MM.1S (cell line): Measurements from ENCODE around the gene GRIN3B.

Source experiments
- EZH2 ChIP-seq: fragments of 300-600 bp; sonication (generic); optimal IDR thresholded peaks from 2 replicates; pipeline ENCODE3; 2017; ENCODE audit warnings: low read depth, mild to moderate bottlenecking, antibody characterized with exemption, low read length, mixed read lengths
- EZH2phosphoT487 ChIP-seq: fragments of 300-600 bp; sonication (generic); IDR thresholded peaks from 2 replicates; pipeline ENCODE4 v1.6.1; 2018; ENCODE audit warnings: antibody characterized with exemption, low read length
- TF ChIP-seq, protein P1 (sequence below): fragments of 300-600 bp; sonication (generic); IDR thresholded peaks from 2 replicates; pipeline ENCODE4 v1.5.1; 2016; ENCODE audit warnings: antibody characterized with exemption, low read length, mixed read lengths

DNA sequence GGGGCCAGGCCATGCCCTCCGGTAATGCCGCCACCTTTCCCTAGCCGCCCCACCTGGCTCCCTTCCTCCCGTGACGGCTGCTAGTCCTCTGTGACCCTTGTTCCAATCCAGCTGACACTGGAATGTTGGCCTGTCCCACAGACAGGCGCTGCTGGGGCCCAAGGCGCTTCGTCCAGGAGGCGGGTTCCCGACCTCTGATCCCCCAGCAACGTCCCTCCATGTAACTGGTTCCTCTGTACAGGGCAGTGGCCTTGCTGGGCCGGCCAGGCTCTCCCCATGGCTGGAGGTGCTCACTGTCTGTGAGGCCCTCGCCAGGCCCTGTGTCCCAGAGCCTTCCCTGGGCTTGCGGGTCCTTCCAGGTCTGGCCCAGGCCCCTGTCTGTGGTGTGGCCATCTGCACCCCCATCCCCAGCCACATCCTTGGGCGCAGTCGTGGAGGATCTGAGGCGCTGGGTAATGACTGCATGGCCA lies 6.8 kb upstream of the GRIN3B start:
- TF ChIP-seq, protein P1, sequence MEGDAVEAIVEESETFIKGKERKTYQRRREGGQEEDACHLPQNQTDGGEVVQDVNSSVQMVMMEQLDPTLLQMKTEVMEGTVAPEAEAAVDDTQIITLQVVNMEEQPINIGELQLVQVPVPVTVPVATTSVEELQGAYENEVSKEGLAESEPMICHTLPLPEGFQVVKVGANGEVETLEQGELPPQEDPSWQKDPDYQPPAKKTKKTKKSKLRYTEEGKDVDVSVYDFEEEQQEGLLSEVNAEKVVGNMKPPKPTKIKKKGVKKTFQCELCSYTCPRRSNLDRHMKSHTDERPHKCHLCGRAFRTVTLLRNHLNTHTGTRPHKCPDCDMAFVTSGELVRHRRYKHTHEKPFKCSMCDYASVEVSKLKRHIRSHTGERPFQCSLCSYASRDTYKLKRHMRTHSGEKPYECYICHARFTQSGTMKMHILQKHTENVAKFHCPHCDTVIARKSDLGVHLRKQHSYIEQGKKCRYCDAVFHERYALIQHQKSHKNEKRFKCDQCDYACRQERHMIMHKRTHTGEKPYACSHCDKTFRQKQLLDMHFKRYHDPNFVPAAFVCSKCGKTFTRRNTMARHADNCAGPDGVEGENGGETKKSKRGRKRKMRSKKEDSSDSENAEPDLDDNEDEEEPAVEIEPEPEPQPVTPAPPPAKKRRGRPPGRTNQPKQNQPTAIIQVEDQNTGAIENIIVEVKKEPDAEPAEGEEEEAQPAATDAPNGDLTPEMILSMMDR: no peak
- TF ChIP-seq EZH2: no peak
- TF ChIP-seq EZH2phosphoT487: no peak
